Osteocyte (in vitro differentiated cells): ENCODE measurements around the gene DNAL4. TPM values are rescaled to one million over a fixed set of nuclear protein-coding genes. Genes with fewer than 3 reads are reported as not detected.

Source experiments
- DNase-seq: peaks from one replicate; pipeline ENCODE4 v3.0.0; 2021; ENCODE audit warnings: mixed read lengths; ENCODE audit not compliant: unreplicated experiment; ENCODE audit errors: extremely low spot score
- H3K27ac Mint-ChIP-seq: one replicate; pipeline ENCODE4 v1.8.0; 2021; ENCODE audit warnings: mild to moderate bottlenecking, mixed read lengths; ENCODE audit not compliant: unreplicated experiment
- H3K27me3 Mint-ChIP-seq: one replicate; pipeline ENCODE4 v1.8.0; 2021; ENCODE audit warnings: mixed read lengths; ENCODE audit not compliant: unreplicated experiment
- H3K36me3 Mint-ChIP-seq: one replicate; pipeline ENCODE4 v1.8.0; 2021; ENCODE audit warnings: mixed read lengths; ENCODE audit not compliant: unreplicated experiment
- H3K4me1 Mint-ChIP-seq: one replicate; pipeline ENCODE4 v1.8.0; 2021; ENCODE audit warnings: mixed read lengths; ENCODE audit not compliant: unreplicated experiment
- H3K4me3 Mint-ChIP-seq: one replicate; pipeline ENCODE4 v1.8.0; 2021; ENCODE audit warnings: mild to moderate bottlenecking, moderate library complexity, mixed read lengths; ENCODE audit not compliant: unreplicated experiment
- H3K9me3 Mint-ChIP-seq: one replicate; pipeline ENCODE4 v1.8.0; 2021; ENCODE audit warnings: mixed read lengths; ENCODE audit not compliant: unreplicated experiment
- CTCF ChIP-seq: fragments of 200-600 bp; sonication (generic); IDR thresholded peaks from 2 replicates; pipeline ENCODE4 v1.5.0; 2021; ENCODE audit warnings: antibody characterized with exemption, mild to moderate bottlenecking, moderate library complexity
- total RNA-seq: library from RNA; stranded (reverse); gene quantifications from 2 replicates; pipeline ENCODE4 v1.2.1, GENCODE V29; 2021

The DNAL4 gene
- total RNA-seq, 1 donor from 2014 or later = 17.0 TPM

GRCh38 chr22:38823076-38823475, 29.1 kb upstream of the DNAL4 start:
- Mint-ChIP-seq H3K27ac (no peak overlapping the region), H3K27me3 (peaks cover 19% of the 10 kb centered on the region), H3K4me1 (no peaks in the 10 kb centered on the region), H3K36me3 (no peaks in the 10 kb centered on the region), H3K4me3 (no peak overlapping the region), H3K9me3 (no peaks in the 10 kb centered on the region)
- DNase-seq = no peak
- TF ChIP-seq CTCF = no peak

GRCh38 chr22:38820020-38820419, 26.1 kb upstream of the DNAL4 start:
- H3K27me3 Mint-ChIP-seq = peaks cover 40% of the 10 kb centered on the region
- no peaks in the 10 kb centered on the region for H3K4me1 Mint-ChIP-seq
- no peak overlapping the region for H3K4me3 Mint-ChIP-seq
- TF ChIP-seq CTCF = no peak
- DNase-seq = no peak
- H3K9me3 Mint-ChIP-seq = no peaks in the 10 kb centered on the region
- no peak overlapping the region for H3K27ac Mint-ChIP-seq
- no peaks in the 10 kb centered on the region for H3K36me3 Mint-ChIP-seq

- Mint-ChIP-seq H3K4me1 (no peaks in the 10 kb centered on the region), H3K36me3 (no peaks in the 10 kb centered on the region), H3K4me3 (no peak overlapping the region), H3K9me3 (no peaks in the 10 kb centered on the region), H3K27me3 (peaks cover 40% of the 10 kb centered on the region), H3K27ac (no peak overlapping the region)
- TF ChIP-seq CTCF = no peak
- no peak for DNase-seq
Measured at GRCh38 chr22:38819387-38819940, 25.5 kb upstream of the DNAL4 start.

- no peak overlapping the region for H3K4me3 Mint-ChIP-seq
- H3K27ac Mint-ChIP-seq = no peak overlapping the region
- no peaks in the 10 kb centered on the region for H3K4me1 Mint-ChIP-seq
- H3K36me3 Mint-ChIP-seq = no peaks in the 10 kb centered on the region
- H3K9me3 Mint-ChIP-seq = no peaks in the 10 kb centered on the region
- DNase-seq = no peak
- H3K27me3 Mint-ChIP-seq = peaks cover 47% of the 10 kb centered on the region
- no peak for TF ChIP-seq CTCF
Measured at GRCh38 chr22:38817196-38817595, 23.3 kb upstream of the DNAL4 start.

GRCh38 chr22:38815842-38816241, 21.9 kb upstream of the DNAL4 start:
- Mint-ChIP-seq H3K4me1 (no peaks in the 10 kb centered on the region), H3K36me3 (no peaks in the 10 kb centered on the region), H3K4me3 (no peak overlapping the region), H3K9me3 (no peaks in the 10 kb centered on the region), H3K27ac (no peak overlapping the region), H3K27me3 (peaks cover 53% of the 10 kb centered on the region)
- no peak for TF ChIP-seq CTCF
- DNase-seq = no peak
